ENCODE results near the gene TIAM1. TPM values are rescaled to one million over a fixed set of nuclear protein-coding genes. Genes with fewer than 3 reads are reported as not detected.
A peak's percentile ranks its signal among the peaks of the same experiment; 100 is the strongest.

The TIAM1 gene
- total RNA-seq, 1 donor from 2014 or later = 131 TPM

GRCh38 chr21:31181082-31181750 is 162.8 kb downstream of the TIAM1 start:
- no peak for DNase-seq (ENCODE audit: low spot score)
- Mint-ChIP-seq H3K4me3 (ENCODE audit: unreplicated experiment) (no peak overlapping the region), H3K4me1 (ENCODE audit: unreplicated experiment) (peaks cover 43% of the 10 kb centered on the region), H3K36me3 (ENCODE audit: low read depth, unreplicated experiment) (peaks cover 24% of the 10 kb centered on the region), H3K9me3 (ENCODE audit: unreplicated experiment) (no peaks in the 10 kb centered on the region), H3K27ac (ENCODE audit: unreplicated experiment) (no peak overlapping the region), H3K27me3 (ENCODE audit: unreplicated experiment) (peaks cover 16% of the 10 kb centered on the region)
- TF ChIP-seq CTCF (IDR thresholded peaks at IDR 0.05; ENCODE audit: unreplicated experiment) = no peak

- peak; percentile 52 for TF ChIP-seq CTCF (IDR thresholded peaks at IDR 0.05; ENCODE audit: unreplicated experiment)
- H3K27ac Mint-ChIP-seq (ENCODE audit: unreplicated experiment) = no peak overlapping the region
- no peaks in the 10 kb centered on the region for H3K9me3 Mint-ChIP-seq (ENCODE audit: unreplicated experiment)
- H3K4me1 Mint-ChIP-seq (ENCODE audit: unreplicated experiment) = peaks cover 45% of the 10 kb centered on the region
- DNase-seq (ENCODE audit: low spot score) = no peak
- H3K27me3 Mint-ChIP-seq (ENCODE audit: unreplicated experiment) = peaks cover 16% of the 10 kb centered on the region
- H3K36me3 Mint-ChIP-seq (ENCODE audit: low read depth, unreplicated experiment) = peaks cover 24% of the 10 kb centered on the region
- H3K4me3 Mint-ChIP-seq (ENCODE audit: unreplicated experiment) = no peak overlapping the region
These were observed 163.6 kb downstream of the TIAM1 start for GRCh38 chr21:31180256-31181081.

GRCh38 chr21:31176725-31177124 is 167.3 kb downstream of the TIAM1 start:
- TF ChIP-seq CTCF (IDR thresholded peaks at IDR 0.05; ENCODE audit: unreplicated experiment) = no peak
- Mint-ChIP-seq H3K36me3 (ENCODE audit: low read depth, unreplicated experiment) (peaks cover 9% of the 10 kb centered on the region), H3K4me1 (ENCODE audit: unreplicated experiment) (peaks cover 67% of the 10 kb centered on the region), H3K9me3 (ENCODE audit: unreplicated experiment) (no peaks in the 10 kb centered on the region), H3K4me3 (ENCODE audit: unreplicated experiment) (no peak overlapping the region), H3K27ac (ENCODE audit: unreplicated experiment) (peak overlapping the region; percentile 67), H3K27me3 (ENCODE audit: unreplicated experiment) (peaks cover 13% of the 10 kb centered on the region)
- no peak for DNase-seq (ENCODE audit: low spot score)

GRCh38 chr21:31176080-31176551 is 167.9 kb downstream of the TIAM1 start:
- peak overlapping the region; percentile 65 for H3K27ac Mint-ChIP-seq (ENCODE audit: unreplicated experiment)
- DNase-seq (ENCODE audit: low spot score) = no peak
- no peak for TF ChIP-seq CTCF (IDR thresholded peaks at IDR 0.05; ENCODE audit: unreplicated experiment)
- H3K27me3 Mint-ChIP-seq (ENCODE audit: unreplicated experiment) = peaks cover 11% of the 10 kb centered on the region
- no peak overlapping the region for H3K4me3 Mint-ChIP-seq (ENCODE audit: unreplicated experiment)
- H3K9me3 Mint-ChIP-seq (ENCODE audit: unreplicated experiment) = no peaks in the 10 kb centered on the region
- peaks cover 7% of the 10 kb centered on the region for H3K36me3 Mint-ChIP-seq (ENCODE audit: low read depth, unreplicated experiment)
- H3K4me1 Mint-ChIP-seq (ENCODE audit: unreplicated experiment) = peaks cover 70% of the 10 kb centered on the region
